AML-193 (cell line): Measurements from ENCODE around the gene C1QL3.

Experiments
- DNase-seq, 2 experiments: peaks; one replicate each; lab custom pipeline; 2025; lab: John Stamatoyannopoulos, UW

C1QL3 gene

GRCh38 chr10:16521311-16522016 lies at the start of gene C1QL3:
Gene C1QL3 (minus strand): TSS chr10:16521879. CDS start chr10:16521065, 814 bp downstream.
- no peak for DNase-seq

- DNase-seq = no peak
These were observed 49.1 kb upstream of the C1QL3 start for GRCh38 chr10:16570731-16571130.

- peak; percentile 23 to 37 for DNase-seq
These were observed 44.6 kb upstream of the C1QL3 start for GRCh38 chr10:16566202-16566805.

GRCh38 chr10:16565604-16566003 lies 43.9 kb upstream of the C1QL3 start:
- no peak for DNase-seq

GRCh38 chr10:16562891-16563290 lies 41.2 kb upstream of the C1QL3 start:
- no peak for DNase-seq

GRCh38 chr10:16559236-16559773 lies 37.6 kb upstream of the C1QL3 start:
- no peak for DNase-seq

GRCh38 chr10:16547973-16548372 lies 26.3 kb upstream of the C1QL3 start:
- no peak for DNase-seq

- peak; percentile 25 to 32 for DNase-seq
These were observed 23.5 kb upstream of the C1QL3 start for GRCh38 chr10:16545116-16545736.

GRCh38 chr10:16544591-16544990 lies 22.9 kb upstream of the C1QL3 start:
- no peak for DNase-seq

- DNase-seq = no peak
These were observed 22.4 kb upstream of the C1QL3 start for GRCh38 chr10:16544099-16544498.

GRCh38 chr10:16536155-16536554 lies 14.5 kb upstream of the C1QL3 start:
- no peak for DNase-seq

GRCh38 chr10:16529853-16530252 lies 8.2 kb upstream of the C1QL3 start:
- DNase-seq = no peak

- no peak for DNase-seq
These were observed 5.8 kb upstream of the C1QL3 start for GRCh38 chr10:16527452-16527851.

- DNase-seq = no peak
These were observed 779 bp downstream of the C1QL3 start for GRCh38 chr10:16520900-16521299.

- DNase-seq = no peak
These were observed 1.5 kb downstream of the C1QL3 start for GRCh38 chr10:16519908-16520861.

GRCh38 chr10:16519250-16519907 lies 2.3 kb downstream of the C1QL3 start:
- DNase-seq = no peak

- no peak for DNase-seq
These were observed 2.9 kb downstream of the C1QL3 start for GRCh38 chr10:16518822-16519221.

GRCh38 chr10:16510843-16511242 lies 10.8 kb downstream of the C1QL3 start:
- no peak for DNase-seq

GRCh38 chr10:16509996-16510395 lies 11.7 kb downstream of the C1QL3 start:
- no peak for DNase-seq

GRCh38 chr10:16505161-16505560 lies 16.5 kb downstream of the C1QL3 start:
- no peak for DNase-seq

GRCh38 chr10:16497911-16498310 lies 23.8 kb downstream of the C1QL3 start:
- DNase-seq = no peak
